GM12878 (cell line): ENCODE measurements around the gene OR5AR1. TPM values are rescaled to one million over a fixed set of nuclear protein-coding genes. Genes with fewer than 3 reads are reported as not detected.

ENCODE experiments used
- ATAC-seq: fragments of 200-7000 bp; cut with Tn5 transposase; 3 replicates; pipeline ENCODE4 v1.9.1; 2020; ENCODE audit warnings: mild to moderate bottlenecking, moderate library complexity
- BruUV-seq: library from RNA; stranded (reverse); fragments of 400-500 nt; replicated peaks from 2 replicates; lab custom pipeline; 2021; lab: Mats Ljungman, UMichigan
- CTCF ChIA-PET: fragments of 300-600 bp; sonication (Branson Sonifier 250); formaldehyde crosslinking; extraction: SDS; loops from one replicate; lab custom pipeline; 2021; ENCODE audit warnings: inconsistent platforms; lab: Yijun Ruan, JAX
- POLR2A ChIA-PET: fragments of 350-600 bp; formaldehyde crosslinking; extraction: SDS; loops from one replicate; lab custom pipeline; 2021; ENCODE audit warnings: inconsistent platforms; lab: Charles Lee
- RAD21 ChIA-PET: fragments of 300-600 bp; sonication (Branson Sonifier 250); formaldehyde crosslinking; loops from one replicate; lab custom pipeline; 2023; ENCODE audit warnings: antibody characterized with exemption; ENCODE audit not compliant: unreplicated experiment; lab: Charles Lee
- SMC1A ChIA-PET: fragments of 300-600 bp; sonication (Branson Sonifier 250); formaldehyde crosslinking; loops from one replicate; lab custom pipeline; 2023; ENCODE audit not compliant: unreplicated experiment, uncharacterized antibody; lab: Charles Lee
- DNase-seq: peaks from one replicate; pipeline ENCODE4 v3.0.0-alpha.2; 2011; ENCODE audit warnings: low read depth, low spot score
- FAIRE-seq: peaks from 3 replicates; lab custom pipeline; 2011; peaks lifted over from hg19 to GRCh38; lab: Jason Lieb, UNC
- H2AFZ ChIP-seq: 2 replicates; pipeline ENCODE4 v1.6.0; 2011; ENCODE audit warnings: low read depth, low read length, control low read depth; ENCODE audit not compliant: control insufficient read depth
- H3K27ac ChIP-seq: 2 replicates; pipeline ENCODE4 v1.5.1; 2011; ENCODE audit warnings: control low read depth; ENCODE audit not compliant: control insufficient read depth, insufficient read depth
- H3K27me3 ChIP-seq, 2 experiments: replicated peaks in 1 of 2; 2 replicates each; pipeline versions ENCODE4 v1.6.0 to v1.6.1; 2011; ENCODE audit warnings: low read length in 1 of 2; ENCODE audit not compliant: control insufficient read depth in 2 of 2, insufficient read depth in 2 of 2
- H3K36me3 ChIP-seq, 2 experiments: 2 replicates each; pipeline ENCODE4 v1.5.1; 2011; ENCODE audit warnings: low read length in 1 of 2; ENCODE audit not compliant: control insufficient read depth in 2 of 2, insufficient read depth in 2 of 2
- H3K4me1 ChIP-seq: 2 replicates; pipeline ENCODE4 v1.6.1; 2011; ENCODE audit warnings: mild to moderate bottlenecking, low read length, moderate library complexity, mixed read lengths; ENCODE audit not compliant: control insufficient read depth, insufficient read depth
- H3K4me2 ChIP-seq: 2 replicates; pipeline ENCODE4 v1.6.0; 2011; ENCODE audit warnings: control low read depth; ENCODE audit not compliant: control insufficient read depth, insufficient read depth
- H3K4me3 ChIP-seq: fragments of 200-600 bp; sonication (generic); 2 replicates; pipeline ENCODE4 v1.5.1; 2016
- H3K79me2 ChIP-seq: 2 replicates; pipeline ENCODE4 v1.6.0; 2011; ENCODE audit warnings: low read length; ENCODE audit not compliant: control insufficient read depth, insufficient read depth
- H3K9ac ChIP-seq: 2 replicates; pipeline ENCODE4 v1.8.0; 2011; ENCODE audit warnings: low read length, control low read depth, mixed read lengths; ENCODE audit not compliant: control insufficient read depth, insufficient read depth
- H3K9me3 ChIP-seq: replicated peaks from 3 replicates; pipeline ENCODE4 v1.5.1; 2011; ENCODE audit warnings: mild to moderate bottlenecking, low read length; ENCODE audit not compliant: control insufficient read depth, insufficient read depth
- H4K20me1 ChIP-seq: 2 replicates; pipeline ENCODE4 v1.6.0; 2011; ENCODE audit not compliant: control insufficient read depth, insufficient read depth
- ATF7 ChIP-seq: fragments of 450-650 bp; IDR thresholded peaks from 2 replicates; pipeline ENCODE4 v1.6.1; 2016; ENCODE audit warnings: low read depth, mild to moderate bottlenecking
- BCLAF1 ChIP-seq: fragments of 450-650 bp; IDR thresholded peaks from 2 replicates; pipeline ENCODE4 v1.6.1; 2017; ENCODE audit warnings: antibody characterized with exemption, mild to moderate bottlenecking, moderate library complexity
- CBX3 ChIP-seq: fragments of 200-600 bp; sonication (generic); IDR thresholded peaks from 2 replicates; pipeline ENCODE4 v1.6.1; 2016; ENCODE audit warnings: low read depth, borderline replicate concordance
- E2F8 ChIP-seq: fragments of 450-650 bp; IDR thresholded peaks from 2 replicates; pipeline ENCODE4 v1.6.1; 2018; ENCODE audit warnings: mild to moderate bottlenecking, low read depth, moderate library complexity; ENCODE audit not compliant: partially characterized antibody
- EP300 ChIP-seq, 2 experiments: fragments of 150-350 bp in 1 of 2; IDR thresholded peaks; 2 replicates each; pipeline ENCODE4 v1.6.1; 2011 to 2012; ENCODE audit warnings: low read depth in 2 of 2, low read length in 2 of 2, borderline replicate concordance in 1 of 2, improper control_type of control experiment in 1 of 2, inconsistent platforms in 1 of 2; ENCODE audit not compliant: control insufficient read depth in 1 of 2
- ETV6 ChIP-seq, 2 experiments: fragments of 450-650 bp in 1 of 2; IDR thresholded peaks in 1 of 2; conservative IDR thresholded peaks in 1 of 2; 2 replicates each; pipeline ENCODE4 v1.6.1; 2014; ENCODE audit warnings: antibody characterized with exemption in 1 of 2, borderline replicate concordance in 1 of 2, low read depth in 1 of 2, mild to moderate bottlenecking in 1 of 2, moderate library complexity in 1 of 2
- KDM1A ChIP-seq: fragments of 200-600 bp; sonication (generic); IDR thresholded peaks from 2 replicates; pipeline ENCODE4 v1.6.1; 2016; ENCODE audit warnings: borderline replicate concordance
- MEF2B ChIP-seq: fragments of 450-650 bp; IDR thresholded peaks from 2 replicates; pipeline ENCODE4 v1.6.1; 2018; ENCODE audit warnings: mild to moderate bottlenecking, moderate library complexity; ENCODE audit not compliant: partially characterized antibody, poor library complexity, severe bottlenecking
- MTA2 ChIP-seq: fragments of 450-650 bp; IDR thresholded peaks from 2 replicates; pipeline ENCODE4 v1.6.1; 2016; ENCODE audit warnings: low read depth, mild to moderate bottlenecking, moderate library complexity
- MTA3 ChIP-seq: IDR thresholded peaks from 2 replicates; pipeline ENCODE4 v1.6.1; 2012; ENCODE audit warnings: low read length, inconsistent platforms, borderline replicate concordance
- MYB ChIP-seq: fragments of 150-350 bp; IDR thresholded peaks from 2 replicates; pipeline ENCODE4 v1.6.1; 2014; ENCODE audit warnings: mild to moderate bottlenecking, low read depth, low read length, borderline replicate concordance
- NRF1 ChIP-seq: conservative IDR thresholded peaks from 2 replicates; pipeline ENCODE4 v1.6.1; 2011; ENCODE audit warnings: mild to moderate bottlenecking, low read depth, low read length, improper control_type of control experiment
- POU2F2 ChIP-seq: IDR thresholded peaks from 3 replicates; pipeline ENCODE4 v1.6.1; 2011; ENCODE audit warnings: low read depth, mild to moderate bottlenecking, low read length, borderline replicate concordance
- WRNIP1 ChIP-seq: IDR thresholded peaks from 2 replicates; pipeline ENCODE4 v1.6.1; 2011; ENCODE audit warnings: low read depth, low read length, improper control_type of control experiment, borderline replicate concordance
- WGBS: methylation state at CpG from one replicate; pipeline ENCODE4 v1.1.6; 2016; ENCODE audit warnings: low lambda C conversion rate; ENCODE audit not compliant: insufficient replicate concordance, insufficient coverage; ENCODE audit errors: missing lambda C conversion rate; 5-methylcytosine and 5-hydroxymethylcytosine counted together
- in situ Hi-C: fragments of 300-500 bp; cut with MboI; formaldehyde crosslinking; loops from 9 replicates; pipeline ENCODE4 v1.14.3; 2018; ENCODE audit warnings: mixed read lengths
- intact Hi-C: fragments of 100-400 bp; cut with micrococcal nuclease; formaldehyde crosslinking; loops from one replicate; pipeline ENCODE4 v1.14.2; 2022; ENCODE audit not compliant: unreplicated experiment
- polyA plus RNA-seq, 11 experiments: library from polyadenylated mRNA; depleted of rRNA in 4 of 11; unstranded in 6 of 11; stranded (reverse) in 5 of 11; fragments of >200 nt; fragmentation: Nextera tagmentation in 4 of 11; fragmentation: Illumina TruSeq in 1 of 11; extraction: Ambion mirVana in 4 of 11; extraction: Trizol in 1 of 11; gene quantifications; 1 replicate in 1 of 11; 2 replicates in 10 of 11; pipeline versions ENCODE4 v1.2.1 to v1.2.3, GENCODE V29; 2011 to 2016; ENCODE audit warnings: inconsistent platforms in 2 of 11, missing spikeins in 2 of 11, low read depth in 1 of 11
- total RNA-seq, 4 experiments: library from RNA; depleted of rRNA in 3 of 4; stranded (reverse); fragments of >200 nt in 3 of 4; fragmentation: Illumina TruSeq in 1 of 4; extraction: Trizol in 1 of 4; gene quantifications; 2 replicates each; pipeline versions ENCODE4 v1.2.1 to v1.2.3, GENCODE V29; 2013 to 2021
- TF ChIP-seq, protein P1 (sequence below): fragments of 450-650 bp; IDR thresholded peaks from 2 replicates; pipeline ENCODE4 v1.6.1; 2018; ENCODE audit warnings: borderline replicate concordance, mild to moderate bottlenecking; ENCODE audit not compliant: partially characterized antibody

OR5AR1 gene
- total and polyA plus RNA-seq, 10 of the 15 experiments (the other 5 are each of a cell fraction or from before 2014, with no cell fraction given) = not detected

DNA sequence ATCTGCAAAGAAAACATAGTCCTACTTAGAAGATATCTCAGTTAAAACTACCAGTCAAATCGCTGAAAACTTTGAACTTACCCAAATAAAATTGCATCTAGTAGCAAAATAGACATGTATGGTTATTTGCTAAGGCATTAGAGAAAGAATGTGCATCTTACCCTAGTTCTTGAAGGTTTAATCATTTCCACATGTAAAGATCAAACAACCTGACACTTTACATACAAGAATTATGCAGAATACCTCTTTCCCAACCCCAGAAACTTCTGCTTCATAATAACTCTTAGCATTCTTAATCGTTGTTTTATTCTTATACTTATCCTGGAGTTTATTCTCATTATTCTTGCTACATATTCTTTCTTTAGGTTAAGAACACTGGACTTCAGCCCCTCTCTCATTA is 31.2 kb upstream of the OR5AR1 start (continued):
- TF ChIP-seq BCLAF1 = no peak
- no peak for TF ChIP-seq KDM1A
- no peak for TF ChIP-seq MTA2
- TF ChIP-seq, protein P1, sequence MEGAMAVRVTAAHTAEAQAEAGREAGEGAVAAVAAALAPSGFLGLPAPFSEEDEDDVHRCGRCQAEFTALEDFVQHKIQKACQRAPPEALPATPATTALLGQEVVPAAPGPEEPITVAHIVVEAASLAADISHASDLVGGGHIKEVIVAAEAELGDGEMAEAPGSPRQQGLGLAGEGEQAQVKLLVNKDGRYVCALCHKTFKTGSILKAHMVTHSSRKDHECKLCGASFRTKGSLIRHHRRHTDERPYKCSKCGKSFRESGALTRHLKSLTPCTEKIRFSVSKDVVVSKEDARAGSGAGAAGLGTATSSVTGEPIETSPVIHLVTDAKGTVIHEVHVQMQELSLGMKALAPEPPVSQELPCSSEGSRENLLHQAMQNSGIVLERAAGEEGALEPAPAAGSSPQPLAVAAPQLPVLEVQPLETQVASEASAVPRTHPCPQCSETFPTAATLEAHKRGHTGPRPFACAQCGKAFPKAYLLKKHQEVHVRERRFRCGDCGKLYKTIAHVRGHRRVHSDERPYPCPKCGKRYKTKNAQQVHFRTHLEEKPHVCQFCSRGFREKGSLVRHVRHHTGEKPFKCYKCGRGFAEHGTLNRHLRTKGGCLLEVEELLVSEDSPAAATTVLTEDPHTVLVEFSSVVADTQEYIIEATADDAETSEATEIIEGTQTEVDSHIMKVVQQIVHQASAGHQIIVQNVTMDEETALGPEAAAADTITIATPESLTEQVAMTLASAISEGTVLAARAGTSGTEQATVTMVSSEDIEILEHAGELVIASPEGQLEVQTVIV = no peak
- TF ChIP-seq NRF1 = no peak
- TF ChIP-seq, all 136 proteins: peak for 0

DNA sequence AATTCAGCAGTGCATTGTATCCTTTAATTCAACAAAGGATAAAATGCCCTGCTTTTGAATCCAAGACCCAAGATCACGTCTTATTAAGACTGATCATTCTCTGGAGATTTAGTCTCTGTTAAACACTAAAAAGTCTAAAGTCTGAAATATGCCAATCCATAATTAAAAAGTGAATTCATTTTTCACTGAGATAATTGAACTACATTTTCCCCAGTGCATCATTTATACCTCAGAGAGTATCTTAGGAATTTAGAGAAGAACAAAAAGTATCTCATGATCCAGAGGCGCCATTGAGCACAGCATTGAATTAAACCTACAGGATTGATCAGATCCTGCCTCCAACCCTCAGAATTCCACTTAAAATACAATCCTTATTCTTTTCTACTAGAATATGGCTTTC is 26.6 kb upstream of the OR5AR1 start:
- RAD21 ChIA-PET = no interaction called here
- TF ChIP-seq MTA3 (no peak), MEF2B (no peak), POU2F2 (no peak), ATF7 (no peak), E2F8 (no peak), ETV6 (conservative IDR thresholded peaks at IDR 0.05 in 1 of 2, IDR thresholded peaks at IDR 0.05 in 1 of 2; ENCODE audit: borderline replicate concordance in 1 of 2, low read depth in 1 of 2) (no peak), EP300 (IDR thresholded peaks at IDR 0.05; ENCODE audit: borderline replicate concordance in 1 of 2, control insufficient read depth in 1 of 2, low read depth in 2 of 2, low read length in 2 of 2) (no peak), WRNIP1 (no peak), MYB (no peak), CBX3 (no peak)

More for the DNA sequence above, 26.6 kb upstream of the OR5AR1 start:
- Histone ChIP-seq H3K4me2 (no peak overlapping the region), H3K27ac (no peak overlapping the region), H3K4me1 (no peaks in the 10 kb centered on the region), H3K79me2 (no peaks in the 10 kb centered on the region), H3K4me3 (no peak overlapping the region), H2AFZ (no peak overlapping the region), H3K9me3 (no peaks in the 10 kb centered on the region), H3K36me3 (no peaks in the 10 kb centered on the region), H3K9ac (no peak overlapping the region), H3K27me3 (no peaks in the 10 kb centered on the region), H4K20me1 (no peaks in the 10 kb centered on the region)
- no TSS peak for BruUV-seq
- no peak for FAIRE-seq
- WGBS = 18% methylated on average over 2 of the region's 2 CpGs
- no peak for DNase-seq
- intact Hi-C loops (no loop called here), in situ Hi-C loops (no loop called here)
- no peak for ATAC-seq
- CTCF ChIA-PET = no interaction called here
- POLR2A ChIA-PET = no interaction called here
- SMC1A ChIA-PET = no interaction called here
